Common myeloid progenitor, CD34-positive (primary cell): ENCODE results near the gene LUC7L.
A peak's percentile ranks its signal among the peaks of the same experiment; 100 is the strongest.
"Not testable (repeated sequence)": the region's sequence is repeated elsewhere in the genome, so short reads cannot be mapped to it uniquely, and the experiment has no call there.

Source experiments
- CTCF ChIA-PET: fragments of 350-600 bp; sonication (Branson Sonifier 250); formaldehyde crosslinking; loops from one replicate; lab custom pipeline; 2021; ENCODE audit warnings: antibody characterized with exemption; lab: Charles Lee
- POLR2A ChIA-PET: fragments of 350-600 bp; sonication (Branson Sonifier 250); formaldehyde crosslinking; loops from one replicate; lab custom pipeline; 2021; ENCODE audit warnings: antibody characterized with exemption; lab: Charles Lee
- DNase-seq, 3 donors: peaks; one replicate each; pipeline versions ENCODE4 v3.0.0 to v3.0.0-alpha.2; 2013
- H3K27ac ChIP-seq, 2 experiments: 1 replicate in 1 of 2; 2 replicates in 1 of 2; pipeline ENCODE4 v1.7.0; 2013; ENCODE audit warnings: inconsistent platforms in 2 of 2, low read length in 2 of 2, mild to moderate bottlenecking in 2 of 2, low read depth in 1 of 2, moderate library complexity in 1 of 2; ENCODE audit not compliant: severe bottlenecking in 2 of 2, insufficient read depth in 1 of 2, poor library complexity in 1 of 2
- H3K27me3 ChIP-seq, 5 experiments: replicated peaks in 2 of 5; 1 replicate in 3 of 5; 2 replicates in 2 of 5; pipeline versions ENCODE4 v1.6.1 to v1.7.0; 2013; ENCODE audit warnings: low read length in 4 of 5, mild to moderate bottlenecking in 2 of 5, moderate library complexity in 2 of 5, inconsistent platforms in 1 of 5; ENCODE audit not compliant: insufficient read depth in 5 of 5, control insufficient read depth in 4 of 5
- H3K36me3 ChIP-seq, 4 experiments: 1 replicate in 2 of 4; 2 replicates in 2 of 4; pipeline versions ENCODE4 v1.6.1 to v1.7.0; 2013; ENCODE audit warnings: low read length in 3 of 4, control low read depth in 1 of 4, mild to moderate bottlenecking in 1 of 4; ENCODE audit not compliant: control insufficient read depth in 4 of 4, insufficient read depth in 4 of 4
- H3K4me1 ChIP-seq, 4 experiments: 1 replicate in 3 of 4; 2 replicates in 1 of 4; pipeline versions ENCODE4 v1.6.1 to v1.7.1; 2013; ENCODE audit warnings: low read length in 3 of 4, mild to moderate bottlenecking in 3 of 4, control low read depth in 1 of 4, inconsistent platforms in 1 of 4, moderate library complexity in 1 of 4; ENCODE audit not compliant: control insufficient read depth in 4 of 4, insufficient read depth in 4 of 4; ENCODE audit errors: control extremely low read depth in 1 of 4
- H3K4me3 ChIP-seq, 7 experiments: 1 replicate in 4 of 7; 2 replicates in 3 of 7; pipeline versions ENCODE4 v1.5.1 to v1.7.0; 2013; ENCODE audit warnings: mild to moderate bottlenecking in 7 of 7, low read length in 6 of 7, moderate library complexity in 6 of 7, inconsistent platforms in 2 of 7, low read depth in 2 of 7, control low read depth in 1 of 7; ENCODE audit not compliant: insufficient read depth in 4 of 7, control insufficient read depth in 1 of 7; ENCODE audit errors: extremely low read depth in 1 of 7
- H3K9me3 ChIP-seq, 5 experiments: 1 replicate in 4 of 5; 2 replicates in 1 of 5; pipeline versions ENCODE4 v1.6.1 to v1.7.1; 2013; ENCODE audit warnings: low read length in 4 of 5, mild to moderate bottlenecking in 2 of 5, inconsistent platforms in 1 of 5, low read depth in 1 of 5, moderate library complexity in 1 of 5; ENCODE audit not compliant: control insufficient read depth in 4 of 5, insufficient read depth in 2 of 5; ENCODE audit errors: control extremely low read depth in 1 of 5
- WGBS: methylation state at CpG from one replicate; pipeline ENCODE4 v1.1.5; 2013; ENCODE audit not compliant: insufficient coverage; 5-methylcytosine and 5-hydroxymethylcytosine counted together

Gene LUC7L

DNA sequence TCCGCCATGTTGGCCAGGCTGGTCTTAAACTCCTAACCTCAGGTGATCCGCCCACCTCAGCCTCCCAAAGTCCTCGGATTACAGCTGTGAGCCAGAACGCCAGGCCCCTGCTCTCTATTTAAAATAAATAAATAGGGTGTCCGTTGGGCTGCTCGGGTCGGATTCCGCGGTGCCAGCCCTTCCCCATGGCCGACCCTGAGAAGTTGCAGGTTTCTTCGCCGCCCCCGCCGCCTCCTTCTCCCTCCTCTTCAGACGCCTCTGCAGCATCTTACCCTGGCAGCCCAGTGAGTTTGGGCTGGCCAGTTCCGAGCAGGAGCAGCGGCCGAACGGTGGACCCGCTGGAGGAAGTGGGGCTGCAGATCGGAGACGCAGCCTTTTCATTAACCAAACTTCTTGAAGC is 1.7 kb upstream of the LUC7L start:
- H3K36me3 ChIP-seq: peaks cover 4 to 19% (median 14%) of the 10 kb centered on the region in 4 experiments
- H3K4me3 ChIP-seq: no peak overlapping the region
- H3K9me3 ChIP-seq: no peaks in the 10 kb centered on the region
- no peak for DNase-seq
- H3K27me3 ChIP-seq: no peaks in the 10 kb centered on the region
- no peak overlapping the region for H3K27ac ChIP-seq
- ChIA-PET CTCF (interaction anchor here (0.7 kb wide), 1 partner anchor 118 kb away, joined by 3 read pairs; no protein-coding TSS in a partner anchor), POLR2A (no interaction called here)
- H3K4me1 ChIP-seq: peaks cover 11 to 31% (median 22%) of the 10 kb centered on the region in 4 experiments
- 95% methylated on average over 20 of the region's 22 CpGs for WGBS

DNA sequence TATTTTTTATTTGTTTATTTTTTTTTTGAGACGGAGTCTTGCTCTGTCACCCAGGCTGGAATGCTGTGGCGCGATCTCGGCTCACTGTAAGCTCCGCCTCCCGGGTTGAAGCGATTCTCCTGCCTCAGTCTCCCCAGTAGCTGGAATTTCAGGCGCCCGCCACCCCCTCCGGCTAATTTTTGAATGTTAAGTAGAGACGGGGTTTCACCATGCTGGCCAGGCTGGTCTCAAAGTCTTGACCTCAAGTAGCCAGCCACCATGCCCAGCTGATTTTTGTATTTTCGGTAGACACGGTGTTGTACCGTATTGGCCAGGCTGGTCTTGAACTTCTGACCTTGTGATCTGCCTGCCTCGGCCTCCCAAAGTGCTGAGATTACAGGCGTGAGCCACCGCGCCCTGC is 1.1 kb upstream of the LUC7L start:
- peaks cover 7 to 23% (median 19%) of the 10 kb centered on the region in 4 experiments for H3K36me3 ChIP-seq
- DNase-seq, POLR2A ChIA-PET, H3K27me3 ChIP-seq, H3K9me3 ChIP-seq, CTCF ChIA-PET, H3K4me3 ChIP-seq, H3K27ac ChIP-seq: not testable (repeated sequence)
- H3K4me1 ChIP-seq: peaks cover 11 to 27% (median 19%) of the 10 kb centered on the region in 4 experiments
- 98% methylated on average over 14 of the region's 18 CpGs for WGBS

DNA sequence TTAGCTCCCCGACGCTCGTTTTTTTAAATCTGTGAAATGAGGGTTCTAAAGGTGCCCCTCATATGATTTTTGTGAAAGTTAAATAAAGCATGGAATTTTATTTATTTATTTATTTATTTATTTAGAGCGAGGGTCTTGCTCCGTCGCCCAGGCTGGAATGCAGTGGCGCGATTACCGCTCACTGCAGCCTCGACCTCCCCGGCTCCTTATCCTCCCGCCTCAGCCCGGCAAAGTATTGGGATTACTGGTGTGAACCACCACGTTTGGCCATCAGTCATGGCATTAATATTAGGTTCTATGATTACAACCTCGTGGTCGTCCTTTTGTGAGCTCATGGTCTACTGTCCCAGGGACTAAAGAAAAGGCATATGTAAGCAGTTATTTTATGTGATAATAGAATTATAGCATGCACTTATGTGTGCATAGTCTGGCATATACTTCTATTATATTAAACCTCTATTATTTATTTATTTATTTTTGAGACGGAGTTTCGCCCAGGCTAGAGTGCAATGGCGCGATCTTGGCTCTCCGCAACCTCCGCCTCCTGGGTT is 557 bp upstream of the LUC7L start:
- Histone ChIP-seq H3K4me1 (peaks cover 11 to 23% (median 18%) of the 10 kb centered on the region in 4 experiments), H3K27ac (no peak overlapping the region), H3K27me3 (no peaks in the 10 kb centered on the region), H3K4me3 (peak overlapping the region in 5 of 7 experiments; percentile 88 to 99 (median 89)), H3K36me3 (peaks cover 10 to 26% (median 22%) of the 10 kb centered on the region in 4 experiments), H3K9me3 (no peaks in the 10 kb centered on the region)
- 87% methylated on average over 18 of the region's 22 CpGs for WGBS
- CTCF ChIA-PET: no interaction called here
- POLR2A ChIA-PET: interaction anchor here (0.9 kb wide), 1 partner anchor 95 kb away, joined by 3 read pairs; no protein-coding TSS in a partner anchor
- DNase-seq: no peak

DNA sequence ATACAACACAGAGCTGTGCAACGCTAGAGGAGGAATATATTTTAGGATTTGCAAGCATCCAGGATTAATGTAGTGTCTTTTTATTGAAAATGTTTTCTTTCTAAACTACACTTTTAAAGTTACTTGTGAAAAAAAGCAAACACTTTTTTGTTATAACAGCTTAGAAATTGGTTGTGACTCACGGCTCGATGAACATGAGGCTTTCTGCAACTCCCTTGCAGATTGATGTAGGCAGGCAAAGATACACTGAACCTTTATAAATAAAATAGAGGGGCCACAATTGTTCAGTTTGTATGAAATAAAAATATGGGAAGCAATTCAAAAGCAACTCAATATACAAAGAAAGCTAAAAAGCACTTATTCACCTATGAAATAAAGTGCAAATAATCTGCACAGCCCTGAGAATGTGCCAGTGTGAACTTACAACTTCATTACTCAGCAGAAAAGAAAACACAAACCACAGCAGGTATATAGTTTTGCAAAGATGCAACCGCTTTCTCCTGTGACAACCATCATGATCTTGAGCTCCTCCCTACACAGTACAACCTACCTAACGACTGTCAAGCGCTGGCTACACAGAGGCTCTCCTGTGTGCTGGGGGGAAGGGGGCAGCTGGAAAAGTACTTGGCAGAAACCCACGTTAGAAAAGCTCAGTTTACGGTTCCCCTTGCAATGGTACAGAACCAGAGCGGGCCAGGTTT is 948 bp downstream of the LUC7L start:
- peaks cover 14 to 37% (median 29%) of the 10 kb centered on the region in 4 experiments for H3K36me3 ChIP-seq
- peaks cover 11 to 18% (median 15%) of the 10 kb centered on the region in 4 experiments for H3K4me1 ChIP-seq
- DNase-seq: peak in 2 of 3 donors; percentile 31 to 37
- no peaks in the 10 kb centered on the region for H3K9me3 ChIP-seq
- CTCF ChIA-PET: interaction anchor here (0.6 to 2.5 kb wide), 13 partner anchors 9 to 139 kb away, joined by 3 to 11 read pairs (median 3); no protein-coding TSS in a partner anchor
- peak overlapping the region; percentile 60 to 99 (median 89) for H3K4me3 ChIP-seq
- H3K27me3 ChIP-seq: no peaks in the 10 kb centered on the region
- peak overlapping the region; percentile 78 to 93 for H3K27ac ChIP-seq
- POLR2A ChIA-PET: interaction anchor here (0.5 kb wide), 1 partner anchor 84 kb away, joined by 6 read pairs; no protein-coding TSS in a partner anchor
- WGBS: 0% methylated on average over 3 of the region's 9 CpGs

DNA sequence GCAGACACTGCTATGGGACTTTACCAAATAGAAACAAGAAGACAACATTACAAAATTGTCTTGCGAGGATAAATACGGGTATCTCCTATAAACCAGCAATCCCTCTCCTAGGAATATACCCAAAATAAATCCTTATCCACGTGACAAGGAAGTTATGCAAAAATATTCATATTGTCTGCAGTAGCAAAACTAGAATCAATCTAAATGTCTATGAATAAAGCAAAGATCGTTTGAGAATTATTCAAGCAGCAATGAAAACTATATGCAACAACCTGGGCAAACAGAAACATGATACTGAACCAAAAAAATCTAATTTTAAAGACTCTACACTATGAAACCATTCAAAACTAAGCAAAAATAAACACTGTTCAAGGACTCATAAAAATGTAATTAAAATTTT is 9.2 kb downstream of the LUC7L start:
- no CpG with 5 or more reads among the region's 4 CpGs for WGBS
- H3K9me3 ChIP-seq: no peaks in the 10 kb centered on the region
- no peak overlapping the region for H3K4me3 ChIP-seq
- H3K27ac ChIP-seq: no peak overlapping the region
- no peak for DNase-seq
- ChIA-PET CTCF (interaction anchor here (1.4 to 1.5 kb wide), 2 partner anchors 98 to 117 kb away, joined by 3 to 4 read pairs; no protein-coding TSS in a partner anchor), POLR2A (no interaction called here)
- H3K36me3 ChIP-seq: peaks cover 18 to 76% (median 53%) of the 10 kb centered on the region in 4 experiments
- H3K27me3 ChIP-seq: no peaks in the 10 kb centered on the region
- no peaks in the 10 kb centered on the region for H3K4me1 ChIP-seq

DNA sequence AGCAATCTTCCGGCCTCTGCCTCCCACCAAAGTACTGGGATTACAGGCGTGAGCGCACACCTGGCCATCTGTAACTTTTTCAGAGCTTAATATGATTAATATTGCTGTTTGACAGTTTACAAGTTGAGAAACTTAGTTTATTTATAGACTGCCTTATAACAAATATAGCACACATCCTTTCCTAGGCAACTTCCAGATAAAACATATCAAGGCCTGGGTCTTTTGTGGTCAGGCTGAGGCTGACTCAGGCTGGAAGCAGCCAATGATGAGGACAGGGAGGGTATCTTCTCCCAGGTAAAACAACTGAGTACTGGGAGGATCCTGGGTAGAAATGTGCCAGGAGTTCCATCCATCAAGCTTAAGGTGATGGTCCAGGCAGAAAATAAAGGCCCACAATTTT is 16.2 kb downstream of the LUC7L start:
- H3K4me1 ChIP-seq: no peaks in the 10 kb centered on the region
- no peak for DNase-seq
- no peaks in the 10 kb centered on the region for H3K9me3 ChIP-seq
- ChIA-PET POLR2A (no interaction called here), CTCF (interaction anchor here (0.6 to 2.2 kb wide), 3 partner anchors 12 to 185 kb away, joined by 3 to 11 read pairs (median 4); no protein-coding TSS in a partner anchor)
- H3K27ac ChIP-seq: no peak overlapping the region
- no peaks in the 10 kb centered on the region for H3K27me3 ChIP-seq
- peaks cover 15 to 85% (median 50%) of the 10 kb centered on the region in 4 experiments for H3K36me3 ChIP-seq
- no CpG with 5 or more reads among the region's 3 CpGs for WGBS
- no peak overlapping the region for H3K4me3 ChIP-seq
